ENCODE measurements around the gene KRAS.
A peak's percentile ranks its signal among the peaks of the same experiment; 100 is the strongest.

KRAS gene

DNA sequence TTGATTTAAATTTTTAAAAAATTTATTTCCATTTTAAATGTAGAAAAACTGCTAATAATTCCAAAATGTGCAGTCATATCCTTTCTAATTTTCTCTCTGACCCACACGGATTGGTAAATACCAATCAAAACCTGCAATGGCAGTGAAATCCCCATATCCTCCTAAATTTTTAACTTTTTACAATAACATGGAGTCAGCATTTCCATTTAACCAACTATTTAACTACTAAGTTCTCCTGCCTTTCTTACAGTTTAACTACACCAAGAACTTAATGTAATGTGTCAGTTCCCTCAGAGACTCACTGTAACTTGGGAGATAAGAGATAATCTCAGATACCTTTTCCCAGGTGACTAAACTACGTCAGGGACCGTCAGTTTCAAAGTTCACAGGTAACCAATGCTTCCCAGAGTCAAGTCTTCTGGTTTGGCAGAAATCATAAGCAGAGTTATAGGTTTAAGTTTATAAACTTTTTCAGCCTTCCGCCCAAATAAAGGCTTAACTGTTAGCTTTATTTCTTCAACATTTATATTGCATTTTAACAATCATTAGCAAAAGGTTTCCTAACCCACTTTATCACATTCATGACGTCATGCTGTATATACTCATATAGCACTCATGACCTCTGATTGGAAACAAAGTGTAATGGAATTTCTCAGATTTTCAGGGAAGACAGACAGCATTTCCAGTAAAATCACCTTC lies 7.6 kb downstream of the KRAS start:
- no peak overlapping the region for H2AFZ ChIP-seq (ENCODE audit: low read depth, low read length, severe bottlenecking)
- no peak overlapping the region for H3K4me2 ChIP-seq (ENCODE audit: low read depth, low read length, poor library complexity, severe bottlenecking)
- TF ChIP-seq CTCF (IDR thresholded peaks at IDR 0.05; ENCODE audit: insufficient read depth, low read length, poor library complexity, severe bottlenecking) (no peak), EZH2phosphoT487 (conservative IDR thresholded peaks at IDR 0.05; ENCODE audit: low read length) (no peak)
- no peaks in the 10 kb centered on the region for H4K20me1 ChIP-seq (ENCODE audit: low read depth, low read length)
- no peaks in the 10 kb centered on the region for H3K27me3 ChIP-seq (ENCODE audit: low read length)
- no peaks in the 10 kb centered on the region for H3K9me3 ChIP-seq (ENCODE audit: insufficient read depth, low read length)
- H3K36me3 ChIP-seq (ENCODE audit: low read length), result 0 out of 2 replicates have a peak, but pooled peaks cover 3% of the 10 kb centered on the region
- H3K9ac ChIP-seq (ENCODE audit: low read length), result no peak overlapping the region
- peaks cover 40% of the 10 kb centered on the region for H3K79me2 ChIP-seq (ENCODE audit: insufficient read depth, low read length)
- H3K4me3 ChIP-seq (ENCODE audit: insufficient read depth, low read length, poor library complexity, severe bottlenecking), result no peak overlapping the region
- H3K27ac ChIP-seq (ENCODE audit: low read depth, low read length), result no peak overlapping the region
- peaks cover 26% of the 10 kb centered on the region; the same call in 1 of the 2 replicates for H3F3A ChIP-seq (ENCODE audit: insufficient read depth)
- H3K9me2 ChIP-seq (replicated peaks; ENCODE audit: insufficient read depth, low read length), result no peaks in the 10 kb centered on the region

DNA sequence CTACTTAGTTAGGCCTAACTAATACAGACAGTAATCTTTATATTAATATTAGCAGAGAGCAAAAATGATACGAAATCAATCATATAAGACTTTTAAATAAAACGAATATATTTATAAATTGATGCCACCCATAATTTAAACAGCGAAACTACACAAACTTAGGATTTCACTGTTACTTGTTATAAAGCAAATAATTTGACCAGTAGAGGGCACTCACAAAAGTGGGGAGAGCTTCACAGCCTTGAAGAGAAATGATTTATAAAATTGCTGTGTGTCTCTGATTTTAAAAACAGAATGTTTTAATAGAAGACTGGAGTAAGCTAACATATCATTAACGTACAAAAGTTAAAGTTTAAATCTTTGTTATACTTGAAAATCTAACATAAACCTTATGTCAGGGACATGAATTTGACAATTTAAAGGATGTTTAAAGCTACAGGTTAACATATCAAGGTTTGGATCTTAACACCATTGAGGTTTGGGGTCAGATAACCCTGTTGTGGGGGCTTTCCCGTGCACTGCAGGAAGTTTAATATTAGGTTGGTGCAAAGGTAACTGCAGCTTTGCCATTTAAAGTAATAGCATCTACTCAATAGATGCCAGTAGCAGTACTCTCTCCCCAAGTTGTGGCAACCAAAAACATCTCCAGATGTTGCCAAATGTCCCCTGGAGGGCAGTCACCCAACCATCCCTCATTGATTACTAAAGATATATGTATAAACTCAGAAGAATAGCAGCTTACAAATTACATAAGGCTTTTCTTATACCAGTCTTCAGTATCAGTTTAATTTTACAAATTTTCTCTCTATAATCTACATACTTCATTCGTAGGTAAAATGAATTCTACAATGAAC lies 9.3 kb downstream of the KRAS start:
- Histone ChIP-seq H3K36me3 (ENCODE audit: low read length) (0 out of 2 replicates have a peak, but pooled peaks cover 3% of the 10 kb centered on the region), H3K27ac (ENCODE audit: low read depth, low read length) (peak overlapping the region; percentile 13; the same call in 1 of the 2 replicates), H2AFZ (ENCODE audit: low read depth, low read length, severe bottlenecking) (no peak overlapping the region), H4K20me1 (ENCODE audit: low read depth, low read length) (no peaks in the 10 kb centered on the region), H3K9me2 (replicated peaks; ENCODE audit: insufficient read depth, low read length) (no peaks in the 10 kb centered on the region), H3K79me2 (ENCODE audit: insufficient read depth, low read length) (peaks cover 38% of the 10 kb centered on the region), H3K9ac (ENCODE audit: low read length) (no peak overlapping the region), H3K4me2 (ENCODE audit: low read depth, low read length, poor library complexity, severe bottlenecking) (peak overlapping the region; percentile 42), H3F3A (ENCODE audit: insufficient read depth) (peaks cover 26% of the 10 kb centered on the region; the same call in 1 of the 2 replicates), H3K4me3 (ENCODE audit: insufficient read depth, low read length, poor library complexity, severe bottlenecking) (no peak overlapping the region), H3K9me3 (ENCODE audit: insufficient read depth, low read length) (no peaks in the 10 kb centered on the region), H3K27me3 (ENCODE audit: low read length) (no peaks in the 10 kb centered on the region)
- TF ChIP-seq CTCF (IDR thresholded peaks at IDR 0.05; ENCODE audit: insufficient read depth, low read length, poor library complexity, severe bottlenecking) (peak; percentile 95), EZH2phosphoT487 (conservative IDR thresholded peaks at IDR 0.05; ENCODE audit: low read length) (no peak)

GRCh38 chr12:25236626-25237025 lies 14.1 kb downstream of the KRAS start:
- H4K20me1 ChIP-seq (ENCODE audit: low read depth, low read length), result no peaks in the 10 kb centered on the region; the same call in 1 of the 2 replicates

More at GRCh38 chr12:25236626-25237025, 14.1 kb downstream of the KRAS start:
- H3K36me3 ChIP-seq (ENCODE audit: low read length), result peaks cover 11% of the 10 kb centered on the region; the same call in 1 of the 2 replicates
- no peaks in the 10 kb centered on the region for H3K9me2 ChIP-seq (replicated peaks; ENCODE audit: insufficient read depth, low read length)
- H3F3A ChIP-seq (ENCODE audit: insufficient read depth), result peaks cover 5% of the 10 kb centered on the region; the same call in 1 of the 2 replicates
- no peak for TF ChIP-seq CTCF (IDR thresholded peaks at IDR 0.05; ENCODE audit: insufficient read depth, low read length, poor library complexity, severe bottlenecking)
- TF ChIP-seq EZH2phosphoT487 (conservative IDR thresholded peaks at IDR 0.05; ENCODE audit: low read length), result no peak
- H3K9me3 ChIP-seq (ENCODE audit: insufficient read depth, low read length), result no peaks in the 10 kb centered on the region
- no peak overlapping the region for H3K4me2 ChIP-seq (ENCODE audit: low read depth, low read length, poor library complexity, severe bottlenecking)
- H3K27ac ChIP-seq (ENCODE audit: low read depth, low read length), result no peak overlapping the region
- H3K27me3 ChIP-seq (ENCODE audit: low read length), result no peaks in the 10 kb centered on the region
- H2AFZ ChIP-seq (ENCODE audit: low read depth, low read length, severe bottlenecking), result no peak overlapping the region
- peaks cover 29% of the 10 kb centered on the region for H3K79me2 ChIP-seq (ENCODE audit: insufficient read depth, low read length)
- no peak overlapping the region for H3K9ac ChIP-seq (ENCODE audit: low read length)
- no peak overlapping the region for H3K4me3 ChIP-seq (ENCODE audit: insufficient read depth, low read length, poor library complexity, severe bottlenecking)

Data from SU-DHL-6 (cell line).